Breast epithelium (tissue), 3 donors: ENCODE measurements around the gene APC2.

Experiments used
- POLR2AphosphoS5 ChIP-seq, 3 donors: sonication (generic); formaldehyde crosslinking; IDR thresholded peaks; one replicate each; pipeline ENCODE4 v1.6.1; 2017; ENCODE audit warnings: antibody characterized with exemption in 3 of 3
- TF ChIP-seq, protein P1 (sequence below), 3 donors: fragments of 450-650 bp; IDR thresholded peaks; one replicate each; pipeline ENCODE4 v1.5.1; 2016 to 2017; ENCODE audit warnings: antibody characterized with exemption in 3 of 3, mild to moderate bottlenecking in 3 of 3, moderate library complexity in 3 of 3

GRCh38 chr19:1438933-1439354 is 11.0 kb upstream of the APC2 start:
- TF ChIP-seq, protein P1, sequence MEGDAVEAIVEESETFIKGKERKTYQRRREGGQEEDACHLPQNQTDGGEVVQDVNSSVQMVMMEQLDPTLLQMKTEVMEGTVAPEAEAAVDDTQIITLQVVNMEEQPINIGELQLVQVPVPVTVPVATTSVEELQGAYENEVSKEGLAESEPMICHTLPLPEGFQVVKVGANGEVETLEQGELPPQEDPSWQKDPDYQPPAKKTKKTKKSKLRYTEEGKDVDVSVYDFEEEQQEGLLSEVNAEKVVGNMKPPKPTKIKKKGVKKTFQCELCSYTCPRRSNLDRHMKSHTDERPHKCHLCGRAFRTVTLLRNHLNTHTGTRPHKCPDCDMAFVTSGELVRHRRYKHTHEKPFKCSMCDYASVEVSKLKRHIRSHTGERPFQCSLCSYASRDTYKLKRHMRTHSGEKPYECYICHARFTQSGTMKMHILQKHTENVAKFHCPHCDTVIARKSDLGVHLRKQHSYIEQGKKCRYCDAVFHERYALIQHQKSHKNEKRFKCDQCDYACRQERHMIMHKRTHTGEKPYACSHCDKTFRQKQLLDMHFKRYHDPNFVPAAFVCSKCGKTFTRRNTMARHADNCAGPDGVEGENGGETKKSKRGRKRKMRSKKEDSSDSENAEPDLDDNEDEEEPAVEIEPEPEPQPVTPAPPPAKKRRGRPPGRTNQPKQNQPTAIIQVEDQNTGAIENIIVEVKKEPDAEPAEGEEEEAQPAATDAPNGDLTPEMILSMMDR (IDR thresholded peaks at IDR 0.05): no peak
- no peak for TF ChIP-seq POLR2AphosphoS5 (IDR thresholded peaks at IDR 0.05)
